Islet of Langerhans (tissue), 1 donor: ENCODE data around the gene AFAP1.

Source experiments
- FAIRE-seq: peaks from one replicate; lab custom pipeline; 2011; peaks lifted over from hg19 to GRCh38; lab: Jason Lieb, UNC

The AFAP1 gene

GRCh38 chr4:7767526-7767925 lies 172.1 kb downstream of the AFAP1 start:
- no peak for FAIRE-seq

- FAIRE-seq, result no peak
These were observed 172.9 kb downstream of the AFAP1 start for GRCh38 chr4:7766661-7767345.

GRCh38 chr4:7766086-7766485 lies 173.6 kb downstream of the AFAP1 start:
- FAIRE-seq, result no peak

GRCh38 chr4:7765666-7766065 lies 174.0 kb downstream of the AFAP1 start:
- FAIRE-seq, result no peak

GRCh38 chr4:7764466-7764865 lies 175.2 kb downstream of the AFAP1 start:
- no peak for FAIRE-seq

GRCh38 chr4:7763788-7764187 lies 175.9 kb downstream of the AFAP1 start:
- no peak for FAIRE-seq

- no peak for FAIRE-seq
These were observed 176.6 kb downstream of the AFAP1 start for GRCh38 chr4:7763106-7763505.

GRCh38 chr4:7762376-7763030 lies 177.2 kb downstream of the AFAP1 start:
- FAIRE-seq, result no peak

- FAIRE-seq, result no peak
These were observed 177.9 kb downstream of the AFAP1 start for GRCh38 chr4:7761720-7762119.

- no peak for FAIRE-seq
These were observed 178.3 kb downstream of the AFAP1 start for GRCh38 chr4:7761312-7761711.

GRCh38 chr4:7760706-7761105 lies 179.0 kb downstream of the AFAP1 start:
- no peak for FAIRE-seq

GRCh38 chr4:7760228-7760627 lies 179.4 kb downstream of the AFAP1 start:
- no peak for FAIRE-seq

- FAIRE-seq, result no peak
These were observed 180.0 kb downstream of the AFAP1 start for GRCh38 chr4:7759635-7760034.

GRCh38 chr4:7759216-7759615 lies 180.4 kb downstream of the AFAP1 start:
- no peak for FAIRE-seq

- FAIRE-seq, result no peak
These were observed 181.2 kb downstream of the AFAP1 start for GRCh38 chr4:7758476-7758875.

GRCh38 chr4:7757501-7758471 lies 181.9 kb downstream of the AFAP1 start:
- FAIRE-seq, result no peak

GRCh38 chr4:7756561-7757355 lies 182.9 kb downstream of the AFAP1 start:
- FAIRE-seq, result no peak

- no peak for FAIRE-seq
These were observed 183.6 kb downstream of the AFAP1 start for GRCh38 chr4:7756071-7756470.

- no peak for FAIRE-seq
These were observed 184.1 kb downstream of the AFAP1 start for GRCh38 chr4:7755561-7755960.

- no peak for FAIRE-seq
These were observed 184.9 kb downstream of the AFAP1 start for GRCh38 chr4:7754565-7755262.

GRCh38 chr4:7753931-7754465 lies 185.7 kb downstream of the AFAP1 start:
- no peak for FAIRE-seq
